Fibroblast of lung (primary cell): ENCODE data around the gene GPHN.

Experiments used
- CTCF ChIP-seq, 2 donors: IDR thresholded peaks in 1 of 2; conservative IDR thresholded peaks in 1 of 2; 1 replicate in 1 of 2; 2 replicates in 1 of 2; pipeline ENCODE4 v1.5.1; 2011 to 2012; ENCODE audit warnings: low read length in 2 of 2, control low read depth in 1 of 2, inconsistent platforms in 1 of 2, low read depth in 1 of 2, mild to moderate bottlenecking in 1 of 2
- EZH2 ChIP-seq: IDR thresholded peaks from 2 replicates; pipeline ENCODE4 v1.5.1; 2012; ENCODE audit warnings: low read length, control low read depth, mild to moderate bottlenecking; ENCODE audit errors: missing control alignments

GRCh38 chr14:66998013-66998412, 490.1 kb downstream of the GPHN start:
- TF ChIP-seq EZH2 (no peak), CTCF (conservative IDR thresholded peaks at IDR 0.05 in 1 of 2, IDR thresholded peaks at IDR 0.05 in 1 of 2; ENCODE audit: low read depth in 1 of 2, low read length in 2 of 2) (no peak)
